GM23248 (cell line): Measurements from ENCODE around the gene DENND1A.

Experiments used
- EZH2 ChIP-seq: fragments of 200-600 bp; sonication (generic); IDR thresholded peaks from 2 replicates; pipeline ENCODE4 v1.6.1; 2018; ENCODE audit warnings: antibody characterized with exemption, mild to moderate bottlenecking; ENCODE audit not compliant: insufficient read depth, poor library complexity, severe bottlenecking
- EZH2phosphoT487 ChIP-seq: fragments of 200-600 bp; sonication (generic); IDR thresholded peaks from 2 replicates; pipeline ENCODE4 v1.6.1; 2018; ENCODE audit warnings: antibody characterized with exemption, moderate library complexity, mild to moderate bottlenecking, low read depth; ENCODE audit not compliant: insufficient read depth

GRCh38 chr9:123972618-123973017 lies 42.7 kb upstream of the DENND1A start:
- TF ChIP-seq EZH2 = no peak
- no peak for TF ChIP-seq EZH2phosphoT487
